GM19452 (cell line): ENCODE measurements around the gene SCGB2A2.

Experiments
- ATAC-seq: cut with Tn5 transposase; IDR thresholded peaks from one replicate; pipeline ENCODE4 v1.9.1; 2021; ENCODE audit not compliant: unreplicated experiment

The SCGB2A2 gene

GRCh38 chr11:62269654-62270278 is at the start of gene SCGB2A2:
Gene SCGB2A2, plus strand, starts transcription at chr11:62270158. Its CDS starts 59 bp downstream, at chr11:62270217.
- no peak for ATAC-seq

DNA sequence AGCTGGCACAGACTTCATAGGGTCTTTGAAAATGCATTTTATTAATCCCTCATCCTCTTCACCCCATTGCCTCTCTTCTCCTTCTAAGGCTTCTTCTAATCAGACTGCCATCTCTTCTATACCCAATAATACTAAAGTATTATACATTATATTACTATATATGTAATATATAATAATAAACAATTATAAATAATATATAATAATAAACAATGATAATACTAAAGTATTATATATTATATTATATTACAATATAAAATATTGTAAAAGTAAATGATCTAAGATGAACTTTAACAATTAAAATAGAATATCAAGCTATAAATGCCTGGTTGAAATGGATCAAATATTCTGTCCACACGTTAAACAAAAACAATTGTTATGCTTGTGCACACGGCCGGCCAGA is 48.5 kb upstream of the SCGB2A2 start:
- ATAC-seq, result no peak

GRCh38 chr11:62223095-62223494 is 46.9 kb upstream of the SCGB2A2 start:
- ATAC-seq, result no peak

GRCh38 chr11:62233730-62234129 is 36.2 kb upstream of the SCGB2A2 start:
- ATAC-seq, result no peak

DNA sequence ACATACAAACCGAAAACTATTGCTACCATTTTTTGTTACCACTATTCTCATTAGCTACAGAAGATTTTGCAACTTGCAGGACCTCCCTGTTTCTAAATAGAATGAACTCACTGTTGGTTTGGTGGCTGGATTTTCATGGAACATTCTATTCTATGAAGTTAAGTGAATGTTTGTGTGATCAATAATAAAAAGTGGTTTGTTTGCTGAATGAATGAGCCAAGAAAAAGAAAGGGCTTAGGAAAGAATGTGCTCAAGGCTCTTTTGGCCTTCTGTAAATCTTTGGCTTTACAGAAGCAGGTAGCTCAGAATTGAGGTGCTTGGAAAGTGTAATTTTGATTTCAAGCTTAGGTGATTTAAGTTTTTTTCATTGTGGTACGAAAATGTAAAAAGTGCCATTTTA is 33.8 kb upstream of the SCGB2A2 start:
- no peak for ATAC-seq

- ATAC-seq, result no peak
Measured at GRCh38 chr11:62237499-62237898, 32.5 kb upstream of the SCGB2A2 start.

DNA sequence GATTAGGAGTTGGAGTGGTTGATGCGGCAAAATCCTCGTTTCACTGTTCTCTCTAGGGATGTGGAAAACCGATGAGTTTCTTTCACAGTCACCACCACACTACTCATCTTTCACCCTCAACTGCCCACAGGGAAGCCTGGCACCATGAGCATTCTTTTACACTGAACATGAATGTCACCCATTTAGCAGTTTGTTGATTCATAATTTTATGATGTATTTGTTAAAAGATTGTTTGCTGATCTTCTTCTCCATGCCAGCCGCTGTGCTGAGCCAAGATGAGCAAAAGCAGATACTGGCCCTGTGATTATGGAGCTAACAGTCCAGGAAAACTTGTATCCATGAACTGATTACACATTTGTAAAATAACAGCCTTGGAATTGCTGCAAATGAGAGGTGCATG is 31.8 kb upstream of the SCGB2A2 start:
- ATAC-seq, result no peak

- ATAC-seq, result no peak
Measured at GRCh38 chr11:62241095-62241494, 28.9 kb upstream of the SCGB2A2 start.

GRCh38 chr11:62242021-62242420 is 27.9 kb upstream of the SCGB2A2 start, which contains the start of gene SCGB1D2:
Gene SCGB1D2, plus strand, starts transcription at chr11:62242239. Its CDS starts 69 bp downstream, at chr11:62242308.
- no peak for ATAC-seq

- ATAC-seq, result no peak
Measured at GRCh38 chr11:62245271-62245753, 24.6 kb upstream of the SCGB2A2 start.

- no peak for ATAC-seq
Measured at GRCh38 chr11:62251698-62252097, 18.3 kb upstream of the SCGB2A2 start.

DNA sequence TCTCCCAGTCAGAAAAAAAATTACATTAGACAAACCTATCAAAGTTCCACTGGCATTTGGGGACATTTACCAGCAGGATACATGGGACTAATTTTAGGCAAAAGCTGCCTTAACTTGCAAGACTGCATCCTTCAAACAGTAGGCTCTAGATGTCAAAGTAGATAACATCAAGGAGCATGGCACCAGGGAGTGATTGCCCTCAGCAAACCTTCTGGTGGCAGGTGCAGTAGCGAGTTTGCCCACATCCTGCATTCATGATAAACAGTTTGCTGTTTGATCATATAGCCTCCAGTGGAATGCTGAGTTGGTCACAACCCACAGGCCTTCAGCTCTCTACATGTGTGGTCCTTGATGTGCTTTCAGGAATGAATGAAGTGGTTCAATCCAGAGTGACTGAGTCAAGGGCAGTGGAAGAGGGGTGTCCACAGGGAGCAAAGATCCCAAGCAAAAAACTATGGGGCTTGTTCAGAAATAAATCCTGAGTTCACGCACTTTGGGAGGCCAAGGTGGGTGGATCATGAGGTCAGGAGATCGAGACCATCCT is 15.9 kb upstream of the SCGB2A2 start:
- ATAC-seq, result no peak

- ATAC-seq, result no peak
Measured at GRCh38 chr11:62256281-62256680, 13.7 kb upstream of the SCGB2A2 start.

- no peak for ATAC-seq
Measured at GRCh38 chr11:62260261-62260953, 9.6 kb upstream of the SCGB2A2 start.

GRCh38 chr11:62264004-62264403 is 6.0 kb upstream of the SCGB2A2 start:
- no peak for ATAC-seq

DNA sequence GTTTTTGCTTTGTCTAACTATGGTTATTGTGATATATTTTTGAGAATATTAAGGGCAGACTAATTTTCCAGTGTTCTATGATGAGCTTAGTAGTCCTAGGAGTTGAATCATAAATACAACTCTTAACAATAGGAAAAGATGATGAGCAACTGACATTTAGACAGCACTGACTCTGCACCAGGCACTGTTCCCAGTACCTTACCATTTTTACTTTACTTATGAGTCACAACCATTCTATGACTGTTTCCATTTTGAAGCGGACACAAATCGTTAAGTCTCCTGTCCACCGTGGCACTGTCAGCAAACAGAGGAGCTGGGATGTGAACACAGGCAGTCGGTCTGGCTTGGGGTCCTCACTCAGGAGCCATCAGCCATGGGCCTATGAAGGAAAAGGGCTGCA is 3.4 kb upstream of the SCGB2A2 start:
- no peak for ATAC-seq

DNA sequence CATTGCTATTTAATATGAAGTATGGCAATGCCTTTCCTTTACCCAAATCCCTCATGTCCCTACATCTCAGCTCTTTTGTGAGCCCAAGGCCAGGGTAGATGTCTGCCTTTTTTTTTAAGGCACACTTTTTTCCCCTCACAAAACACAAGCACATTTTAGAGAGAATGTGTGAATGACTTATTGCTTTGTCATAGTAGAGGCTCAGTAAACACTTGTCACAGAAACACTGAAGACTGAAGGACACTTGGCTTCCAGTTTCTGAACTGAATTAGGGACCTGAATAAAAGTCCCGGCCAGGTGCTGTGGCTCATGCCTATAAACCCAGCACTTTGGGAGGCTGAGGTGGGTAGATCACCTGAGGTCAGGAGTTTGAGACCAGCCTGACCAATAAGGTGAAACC is 2.9 kb upstream of the SCGB2A2 start:
- no peak for ATAC-seq

GRCh38 chr11:62267576-62267975 is 2.4 kb upstream of the SCGB2A2 start:
- no peak for ATAC-seq

GRCh38 chr11:62273284-62273683 is 3.3 kb downstream of the SCGB2A2 start:
- no peak for ATAC-seq

DNA sequence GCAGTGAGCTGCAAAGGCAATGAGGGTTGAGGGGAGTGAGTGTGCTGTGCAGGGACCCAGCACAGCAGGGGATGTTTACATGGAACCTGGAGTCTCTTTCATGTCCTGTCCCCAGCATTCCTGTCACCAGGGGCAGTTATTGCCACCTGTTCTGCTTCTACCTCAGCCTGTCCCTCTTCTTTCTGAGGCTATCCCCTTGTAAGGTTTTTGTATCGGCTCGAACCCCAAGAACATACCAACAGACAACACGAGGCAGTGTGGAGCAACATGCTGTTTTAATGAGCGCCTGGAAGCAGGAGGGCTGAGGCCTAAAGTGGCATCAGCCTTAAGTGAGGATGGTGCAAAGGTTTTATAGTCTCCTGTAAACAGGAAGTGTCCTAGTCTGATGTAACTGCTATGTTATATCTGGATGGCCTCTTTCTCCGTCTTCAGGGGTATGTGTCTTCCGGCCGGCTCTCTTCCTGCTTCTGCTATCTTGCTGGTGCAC is 3.9 kb downstream of the SCGB2A2 start:
- ATAC-seq, result no peak

GRCh38 chr11:62280452-62280851 is 10.5 kb downstream of the SCGB2A2 start:
- ATAC-seq, result no peak

DNA sequence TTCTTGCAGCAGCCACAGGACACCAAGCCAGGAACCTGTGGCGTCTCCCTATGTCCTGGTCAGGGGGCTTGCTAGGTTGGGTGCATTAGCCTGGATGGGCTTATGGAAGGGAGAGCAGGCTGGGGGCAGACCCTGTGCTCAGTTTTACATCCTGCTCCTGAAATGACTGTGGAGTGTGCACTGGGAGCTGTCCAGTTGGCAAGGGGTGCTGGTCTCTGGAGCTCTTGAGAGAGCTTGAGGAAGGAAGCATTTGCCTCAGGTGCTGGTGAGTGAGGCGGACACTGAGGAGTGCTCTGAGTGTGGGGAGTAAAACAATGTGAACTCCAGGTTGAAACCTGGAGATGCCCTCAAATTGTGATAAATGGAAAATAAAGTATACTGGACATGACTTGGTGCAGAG is 25.5 kb downstream of the SCGB2A2 start:
- no peak for ATAC-seq
